H9 (cell line): ENCODE measurements around the gene RFT1. TPM values are rescaled to one million over a fixed set of nuclear protein-coding genes. Genes with fewer than 3 reads are reported as not detected.

Source experiments
- DNase-seq: peaks from one replicate; pipeline ENCODE4 v3.0.0-alpha.2; 2017
- H2AFZ ChIP-seq: one replicate; pipeline ENCODE4 v1.6.1; 2013; ENCODE audit warnings: mild to moderate bottlenecking, low read length, control low read depth, moderate library complexity
- H2AK5ac ChIP-seq: 2 replicates; pipeline ENCODE4 v1.6.1; 2013; ENCODE audit warnings: low read length, control low read depth, mixed read lengths; ENCODE audit not compliant: insufficient read length
- H2BK120ac ChIP-seq: one replicate; pipeline ENCODE4 v1.6.1; 2013; ENCODE audit warnings: low read depth, mild to moderate bottlenecking, low read length, control low read depth, inconsistent platforms; ENCODE audit not compliant: poor library complexity, severe bottlenecking
- H2BK12ac ChIP-seq: 2 replicates; pipeline ENCODE4 v1.6.1; 2013; ENCODE audit warnings: low read length, control low read depth, mixed read lengths, low read depth; ENCODE audit not compliant: insufficient read length
- H2BK15ac ChIP-seq: 2 replicates; pipeline ENCODE4 v1.6.1; 2013; ENCODE audit warnings: low read depth, low read length, control low read depth
- H2BK20ac ChIP-seq: one replicate; pipeline ENCODE4 v1.6.1; 2013; ENCODE audit warnings: low read depth, mild to moderate bottlenecking, low read length, control low read depth, inconsistent platforms; ENCODE audit not compliant: poor library complexity, severe bottlenecking
- H2BK5ac ChIP-seq: 2 replicates; pipeline ENCODE4 v1.6.1; 2013; ENCODE audit warnings: low read length, control low read depth, mixed read lengths; ENCODE audit not compliant: insufficient read length
- H3K14ac ChIP-seq: 2 replicates; pipeline ENCODE4 v1.6.1; 2013; ENCODE audit warnings: low read length, control low read depth; ENCODE audit not compliant: insufficient read depth
- H3K18ac ChIP-seq: 2 replicates; pipeline ENCODE4 v1.6.1; 2013; ENCODE audit warnings: low read depth, mild to moderate bottlenecking, mixed read lengths, low read length, control low read depth; ENCODE audit not compliant: insufficient read length
- H3K23ac ChIP-seq: 2 replicates; pipeline ENCODE4 v1.6.1; 2013; ENCODE audit warnings: low read length, control low read depth, mixed read lengths, low read depth; ENCODE audit not compliant: insufficient read length
- H3K23me2 ChIP-seq: 2 replicates; pipeline ENCODE4 v1.6.1; 2013; ENCODE audit warnings: low read depth, mild to moderate bottlenecking, mixed read lengths, low read length, control low read depth; ENCODE audit not compliant: insufficient read length, poor library complexity, severe bottlenecking
- H3K27ac ChIP-seq: 2 replicates; pipeline ENCODE4 v1.5.1; 2013; ENCODE audit warnings: low read length, control low read depth, mixed read lengths, low read depth; ENCODE audit not compliant: insufficient read length
- H3K27me3 ChIP-seq: 2 replicates; pipeline ENCODE4 v1.6.1; 2013; ENCODE audit warnings: low read length, control low read depth, inconsistent platforms; ENCODE audit not compliant: insufficient read depth
- H3K4ac ChIP-seq: 2 replicates; pipeline ENCODE4 v1.6.1; 2013; ENCODE audit warnings: low read depth, mild to moderate bottlenecking, control low read depth, inconsistent platforms, low read length, moderate library complexity
- H3K4me1 ChIP-seq: 2 replicates; pipeline ENCODE4 v1.6.1; 2013; ENCODE audit warnings: low read length, control low read depth, inconsistent platforms; ENCODE audit not compliant: insufficient read depth
- H3K4me2 ChIP-seq: 2 replicates; pipeline ENCODE4 v1.6.1; 2013; ENCODE audit warnings: low read length, control low read depth, mixed read lengths; ENCODE audit not compliant: insufficient read length, insufficient read depth
- H3K56ac ChIP-seq: 2 replicates; pipeline ENCODE4 v1.6.1; 2013; ENCODE audit warnings: low read depth, mild to moderate bottlenecking, mixed read lengths, low read length, control low read depth; ENCODE audit not compliant: insufficient read length
- H3K79me1 ChIP-seq: 2 replicates; pipeline ENCODE4 v1.6.1; 2013; ENCODE audit warnings: low read depth, mild to moderate bottlenecking, moderate library complexity, low read length, control low read depth, inconsistent platforms; ENCODE audit not compliant: insufficient read depth, poor library complexity, severe bottlenecking
- H3K79me2 ChIP-seq: 2 replicates; pipeline ENCODE4 v1.6.1; 2013; ENCODE audit warnings: low read length, control low read depth, inconsistent platforms; ENCODE audit not compliant: insufficient read depth
- H3K9ac ChIP-seq: 2 replicates; pipeline ENCODE4 v1.6.1; 2013; ENCODE audit warnings: low read length, control low read depth, mixed read lengths; ENCODE audit not compliant: insufficient read length; ENCODE audit errors: extremely low read depth
- H3K9me3 ChIP-seq: one replicate; pipeline ENCODE4 v1.6.1; 2013; ENCODE audit warnings: low read depth, low read length, inconsistent platforms; ENCODE audit not compliant: control insufficient read depth
- H3T11ph ChIP-seq: one replicate; pipeline ENCODE4 v1.6.1; 2013; ENCODE audit warnings: mild to moderate bottlenecking, low read length, control low read depth, inconsistent platforms
- H4K20me1 ChIP-seq: one replicate; pipeline ENCODE4 v1.6.1; 2013; ENCODE audit not compliant: control insufficient read depth, insufficient read length, insufficient read depth
- H4K5ac ChIP-seq: 2 replicates; pipeline ENCODE4 v1.6.1; 2013; ENCODE audit warnings: low read depth, mild to moderate bottlenecking, mixed read lengths, low read length, control low read depth; ENCODE audit not compliant: insufficient read length
- H4K8ac ChIP-seq: replicated peaks from 2 replicates; pipeline ENCODE4 v1.6.1; 2013; ENCODE audit warnings: low read length, control low read depth, mixed read lengths, low read depth; ENCODE audit not compliant: insufficient read length
- H4K91ac ChIP-seq: 2 replicates; pipeline ENCODE4 v1.6.1; 2013; ENCODE audit warnings: low read depth, mild to moderate bottlenecking, moderate library complexity, mixed read lengths, low read length, control low read depth; ENCODE audit not compliant: insufficient read length
- H3K27ac Mint-ChIP-seq, 3 experiments: 2 replicates in 2 of 3; 3 replicates in 1 of 3; pipeline ENCODE4 v1.8.0; 2020 to 2021; ENCODE audit warnings: mixed read lengths in 3 of 3, mild to moderate bottlenecking in 1 of 3, moderate library complexity in 1 of 3
- H3K27me3 Mint-ChIP-seq: 2 replicates; pipeline ENCODE4 v1.8.0; 2021; ENCODE audit warnings: low read depth, mild to moderate bottlenecking, moderate library complexity, mixed read lengths
- H3K36me3 Mint-ChIP-seq, 3 experiments: 2 replicates in 2 of 3; 3 replicates in 1 of 3; pipeline ENCODE4 v1.8.0; 2020 to 2021; ENCODE audit warnings: low read depth in 3 of 3, mixed read lengths in 3 of 3; ENCODE audit not compliant: insufficient read depth in 1 of 3
- H3K4me1 Mint-ChIP-seq, 2 experiments: 2 replicates each; pipeline ENCODE4 v1.8.0; 2020; ENCODE audit warnings: mixed read lengths in 2 of 2
- H3K4me3 Mint-ChIP-seq, 2 experiments: 2 replicates in 1 of 2; 3 replicates in 1 of 2; pipeline ENCODE4 v1.8.0; 2020 to 2021; ENCODE audit warnings: mild to moderate bottlenecking in 2 of 2, mixed read lengths in 2 of 2, moderate library complexity in 1 of 2
- H3K9me3 Mint-ChIP-seq, 2 experiments: 2 replicates in 1 of 2; 3 replicates in 1 of 2; pipeline ENCODE4 v1.8.0; 2020; ENCODE audit warnings: mild to moderate bottlenecking in 2 of 2, mixed read lengths in 2 of 2, moderate library complexity in 1 of 2
- CTCF ChIP-seq: fragments of 200-600 bp; sonication (generic); conservative IDR thresholded peaks from 3 replicates; pipeline ENCODE4 v1.8.0; 2021; ENCODE audit warnings: antibody characterized with exemption, mild to moderate bottlenecking
- WGBS: extraction: QIAGEN DNeasy Blood & Tissue Kit; methylation state at CpG from one replicate; pipeline ENCODE4 v1.1.7; 2013; ENCODE audit warnings: missing lambda C conversion rate, low lambda C conversion rate, mixed read lengths; ENCODE audit not compliant: insufficient read length; ENCODE audit errors: extremely low coverage; 5-methylcytosine and 5-hydroxymethylcytosine counted together
- total RNA-seq: library from RNA; stranded (reverse); gene quantifications from 2 replicates; pipeline ENCODE4 v1.2.1, GENCODE V29; 2021

Gene RFT1
- total RNA-seq, 1 experiment from 2014 or later = 24.1 TPM

GRCh38 chr3:53069422-53070068, 60.7 kb downstream of the RFT1 start:
- Histone ChIP-seq H3K4me1 (no peaks in the 10 kb centered on the region; the same call in 1 of the 2 replicates), H2BK15ac (no peak overlapping the region), H2BK5ac (no peak overlapping the region), H3K27ac (no peak overlapping the region), H2BK20ac (no peak overlapping the region), H4K20me1 (no peaks in the 10 kb centered on the region), H3K9me3 (no peaks in the 10 kb centered on the region), H3K9ac (no peak overlapping the region), H3K18ac (no peak overlapping the region), H3K23ac (no peak overlapping the region), H3K27me3 (no peaks in the 10 kb centered on the region), H3K23me2 (peaks cover 5% of the 10 kb centered on the region), H3K4ac (no peak overlapping the region), H3K79me1 (no peaks in the 10 kb centered on the region), H4K5ac (no peak overlapping the region), H3K79me2 (no peaks in the 10 kb centered on the region), H4K8ac (no peak overlapping the region), H2BK120ac (no peak overlapping the region), H3K4me2 (no peak overlapping the region), H3T11ph (no peak overlapping the region), H2BK12ac (no peak overlapping the region), H4K91ac (no peak overlapping the region), H2AK5ac (no peak overlapping the region), H3K56ac (no peak overlapping the region), H2AFZ (no peak overlapping the region), H3K14ac (no peak overlapping the region; the same call in 1 of the 2 replicates)
- no peaks in the 10 kb centered on the region; a peak in 1 of 5 replicates for H3K9me3 Mint-ChIP-seq
- H3K36me3 Mint-ChIP-seq = no peaks in the 10 kb centered on the region
- H3K4me3 Mint-ChIP-seq = no peak overlapping the region
- peaks cover 10 to 26% of the 10 kb centered on the region in 2 experiments for H3K4me1 Mint-ChIP-seq
- H3K27ac Mint-ChIP-seq = no peak overlapping the region
- DNase-seq = no peak
- WGBS = no CpG with 5 or more reads among the region's 4 CpGs
- TF ChIP-seq CTCF = no peak
- peaks cover 16% of the 10 kb centered on the region for H3K27me3 Mint-ChIP-seq
